ENCODE measurements around the gene PDIK1L. TPM values are rescaled to one million over a fixed set of nuclear protein-coding genes. Genes with fewer than 3 reads are reported as not detected.

Gene PDIK1L
- total and polyA plus RNA-seq, 2 of the 8 experiments (the other 6 are each of a cell fraction or from before 2014, with no cell fraction given): 0.95 to 4.5 TPM

- no peak; the same call in 1 of the 2 replicates for TF ChIP-seq CEBPB (IDR thresholded peaks at IDR 0.05; ENCODE audit: low read depth, low read length)
- TF ChIP-seq USF2 (IDR thresholded peaks at IDR 0.05; ENCODE audit: low read length): peak; percentile 27; the same call in 1 of the 2 replicates
- TF ChIP-seq ATF3 (IDR thresholded peaks at IDR 0.05; ENCODE audit: insufficient read depth, low read depth, low read length): no peak
- no peak for TF ChIP-seq POU5F1 (IDR thresholded peaks at IDR 0.05; ENCODE audit: low read depth, low read length)
- TF ChIP-seq CTCF (IDR thresholded peaks at IDR 0.05; ENCODE audit: control extremely low read depth in 1 of 3, insufficient read depth in 1 of 3, low read depth in 1 of 3, low read length in 3 of 3): no peak
- no peak for TF ChIP-seq RXRA (IDR thresholded peaks at IDR 0.05; ENCODE audit: insufficient read depth, low read depth, low read length)
- TF ChIP-seq GTF2F1 (IDR thresholded peaks at IDR 0.05; ENCODE audit: borderline replicate concordance, low read depth, low read length): no peak
- TF ChIP-seq JUN (IDR thresholded peaks at IDR 0.05; ENCODE audit: low read depth, low read length): no peak
- no peak for TF ChIP-seq BRCA1 (IDR thresholded peaks at IDR 0.05; ENCODE audit: low read depth, low read length)
- peak; percentile 39; the same call in 1 of the 2 replicates for TF ChIP-seq TBP (IDR thresholded peaks at IDR 0.05; ENCODE audit: low read depth, low read length)
- TF ChIP-seq SAP30 (IDR thresholded peaks at IDR 0.05; ENCODE audit: insufficient read depth, insufficient replicate concordance, low read length): peak; percentile 68
- peak; percentile 69 to 80; a peak in 2 of 4 replicates for TF ChIP-seq SIN3A (conservative IDR thresholded peaks at IDR 0.05 in 1 of 2, IDR thresholded peaks at IDR 0.05 in 1 of 2; ENCODE audit: low read depth in 1 of 2, low read length in 2 of 2)
- peak; percentile 1 to 4; a peak in 1 of 3 replicates for TF ChIP-seq EP300 (IDR thresholded peaks at IDR 0.05; ENCODE audit: borderline replicate concordance in 1 of 2, low read depth in 2 of 2, low read length in 2 of 2)
- TF ChIP-seq NRF1 (IDR thresholded peaks at IDR 0.05; ENCODE audit: low read depth, low read length): no peak
- TF ChIP-seq E2F6 (IDR thresholded peaks at IDR 0.05): peak; percentile 81
- no peak for TF ChIP-seq KDM1A (IDR thresholded peaks at IDR 0.05; ENCODE audit: borderline replicate concordance, low read length)
- TF ChIP-seq SIRT6 (IDR thresholded peaks at IDR 0.05; ENCODE audit: low read length): no peak
Measured at GRCh38 chr1:26111530-26112406, at the start of gene PDIK1L (continued).
